CD14-positive monocyte (primary cell): Measurements from ENCODE around the gene HNF4A. TPM values are rescaled to one million over a fixed set of nuclear protein-coding genes. Genes with fewer than 3 reads are reported as not detected.

Source experiments
- DNase-seq, 3 donors: peaks; one replicate each; pipeline ENCODE4 v3.0.0-alpha.2; 2011 to 2022
- H2AFZ ChIP-seq: 2 replicates; pipeline ENCODE4 v1.6.0; 2012; ENCODE audit warnings: mild to moderate bottlenecking, low read depth, low read length, inconsistent platforms; ENCODE audit not compliant: insufficient read depth, poor library complexity, severe bottlenecking
- H3K27ac ChIP-seq, 2 donors: 1 replicate in 1 of 2; 2 replicates in 1 of 2; pipeline ENCODE4 v1.5.1; 2012 to 2013; ENCODE audit warnings: low read length in 2 of 2, control low read depth in 1 of 2, inconsistent platforms in 1 of 2, low read depth in 1 of 2, mild to moderate bottlenecking in 1 of 2
- H3K27me3 ChIP-seq, 2 donors: one replicate each; pipeline versions ENCODE4 v1.6.0 to v1.6.1; 2011 to 2013; ENCODE audit warnings: low read length in 2 of 2; ENCODE audit not compliant: control insufficient read depth in 2 of 2, insufficient read depth in 2 of 2
- H3K36me3 ChIP-seq, 2 donors: replicated peaks in 1 of 2; 1 replicate in 1 of 2; 2 replicates in 1 of 2; pipeline versions ENCODE4 v1.5.1 to v1.6.1; 2012 to 2013; ENCODE audit warnings: low read length in 2 of 2, control low read depth in 1 of 2, inconsistent platforms in 1 of 2, mild to moderate bottlenecking in 1 of 2; ENCODE audit not compliant: insufficient read depth in 2 of 2, control insufficient read depth in 1 of 2
- H3K4me1 ChIP-seq, 2 donors: 1 replicate in 1 of 2; 2 replicates in 1 of 2; pipeline versions ENCODE4 v1.5.1 to v1.6.1; 2012 to 2013; ENCODE audit warnings: low read length in 2 of 2, control low read depth in 1 of 2, inconsistent platforms in 1 of 2, mild to moderate bottlenecking in 1 of 2, moderate library complexity in 1 of 2; ENCODE audit not compliant: insufficient read depth in 2 of 2, control insufficient read depth in 1 of 2
- H3K4me2 ChIP-seq: replicated peaks from 2 replicates; pipeline ENCODE3; 2012; ENCODE audit warnings: low read length, moderate library complexity, mild to moderate bottlenecking; ENCODE audit not compliant: poor library complexity, severe bottlenecking; ENCODE audit errors: extremely low read depth
- H3K4me3 ChIP-seq, 3 experiments: fragments of 200-600 bp in 1 of 3; sonication (generic) in 1 of 3; replicated peaks in 1 of 3; 1 replicate in 2 of 3; 2 replicates in 1 of 3; pipeline ENCODE4 v1.5.1; 2011 to 2013; ENCODE audit warnings: low read length in 3 of 3, mild to moderate bottlenecking in 3 of 3, control low read depth in 2 of 3, low read depth in 2 of 3, inconsistent platforms in 1 of 3, moderate library complexity in 1 of 3
- H3K79me2 ChIP-seq: 2 replicates; pipeline ENCODE4 v1.6.0; 2012; ENCODE audit warnings: mild to moderate bottlenecking, control low read depth, inconsistent platforms, low read length, moderate library complexity; ENCODE audit not compliant: insufficient read depth
- H3K9ac ChIP-seq: 2 replicates; pipeline ENCODE4 v1.6.0; 2017; ENCODE audit warnings: low read length, mild to moderate bottlenecking; ENCODE audit not compliant: insufficient read depth, poor library complexity, severe bottlenecking
- H3K9me3 ChIP-seq, 2 donors: replicated peaks in 1 of 2; 1 replicate in 1 of 2; 2 replicates in 1 of 2; pipeline versions ENCODE4 v1.5.1 to v1.6.1; 2012 to 2013; ENCODE audit warnings: low read length in 2 of 2, control low read depth in 1 of 2; ENCODE audit not compliant: control insufficient read depth in 1 of 2, insufficient read depth in 1 of 2
- H4K20me1 ChIP-seq: 2 replicates; pipeline ENCODE4 v1.6.0; 2012; ENCODE audit warnings: mild to moderate bottlenecking, low read length, control low read depth, moderate library complexity; ENCODE audit not compliant: insufficient read depth
- H3K27ac Mint-ChIP-seq, 7 donors: one replicate each; pipeline ENCODE4 v1.8.0; 2020; ENCODE audit warnings: mild to moderate bottlenecking in 7 of 7, mixed read lengths in 7 of 7, moderate library complexity in 6 of 7, inconsistent platforms in 2 of 7
- H3K27me3 Mint-ChIP-seq, 3 donors: one replicate each; pipeline ENCODE4 v1.8.0; 2021 to 2022; ENCODE audit warnings: low read depth in 3 of 3, mild to moderate bottlenecking in 3 of 3, mixed read lengths in 3 of 3, moderate library complexity in 3 of 3, inconsistent platforms in 1 of 3
- H3K36me3 Mint-ChIP-seq, 2 donors: one replicate each; pipeline ENCODE4 v1.8.0; 2020; ENCODE audit warnings: mixed read lengths in 2 of 2, inconsistent platforms in 1 of 2, mild to moderate bottlenecking in 1 of 2
- H3K4me1 Mint-ChIP-seq: one replicate; pipeline ENCODE4 v1.8.0; 2020; ENCODE audit warnings: mild to moderate bottlenecking, mixed read lengths
- H3K4me3 Mint-ChIP-seq, 2 donors: one replicate each; pipeline ENCODE4 v1.8.0; 2020; ENCODE audit warnings: mild to moderate bottlenecking in 2 of 2, mixed read lengths in 2 of 2, moderate library complexity in 1 of 2
- H3K9me3 Mint-ChIP-seq, 7 donors: one replicate each; pipeline ENCODE4 v1.8.0; 2020 to 2022; ENCODE audit warnings: mixed read lengths in 7 of 7, mild to moderate bottlenecking in 6 of 7, moderate library complexity in 6 of 7, inconsistent platforms in 2 of 7
- WGBS: methylation state at CpG from one replicate; pipeline ENCODE4 v1.1.5; 2013; ENCODE audit warnings: missing lambda C conversion rate; ENCODE audit not compliant: insufficient coverage; 5-methylcytosine and 5-hydroxymethylcytosine counted together
- intact Hi-C, 2 donors: fragments of 100-400 bp; cut with micrococcal nuclease; formaldehyde crosslinking; loops; one replicate each; pipeline versions ENCODE4 v1.15.0 to v1.15.1; 2023
- polyA plus RNA-seq, 3 donors: library from polyadenylated mRNA; depleted of rRNA in 1 of 3; unstranded in 2 of 3; stranded (reverse) in 1 of 3; fragments of 300-500 nt in 2 of 3; fragments of >200 nt in 1 of 3; fragmentation: Illumina TruSeq in 2 of 3; gene quantifications; 1 replicate in 2 of 3; 2 replicates in 1 of 3; pipeline ENCODE4 v1.2.3, GENCODE V29; 2012 to 2021
- TF ChIP-seq, protein P1 (sequence below): fragments of 200-600 bp; IDR thresholded peaks from one replicate; pipeline ENCODE4 v1.8.0; 2022; ENCODE audit warnings: antibody characterized with exemption, mild to moderate bottlenecking

Gene HNF4A
- polyA plus RNA-seq, 3 donors = not detected

DNA sequence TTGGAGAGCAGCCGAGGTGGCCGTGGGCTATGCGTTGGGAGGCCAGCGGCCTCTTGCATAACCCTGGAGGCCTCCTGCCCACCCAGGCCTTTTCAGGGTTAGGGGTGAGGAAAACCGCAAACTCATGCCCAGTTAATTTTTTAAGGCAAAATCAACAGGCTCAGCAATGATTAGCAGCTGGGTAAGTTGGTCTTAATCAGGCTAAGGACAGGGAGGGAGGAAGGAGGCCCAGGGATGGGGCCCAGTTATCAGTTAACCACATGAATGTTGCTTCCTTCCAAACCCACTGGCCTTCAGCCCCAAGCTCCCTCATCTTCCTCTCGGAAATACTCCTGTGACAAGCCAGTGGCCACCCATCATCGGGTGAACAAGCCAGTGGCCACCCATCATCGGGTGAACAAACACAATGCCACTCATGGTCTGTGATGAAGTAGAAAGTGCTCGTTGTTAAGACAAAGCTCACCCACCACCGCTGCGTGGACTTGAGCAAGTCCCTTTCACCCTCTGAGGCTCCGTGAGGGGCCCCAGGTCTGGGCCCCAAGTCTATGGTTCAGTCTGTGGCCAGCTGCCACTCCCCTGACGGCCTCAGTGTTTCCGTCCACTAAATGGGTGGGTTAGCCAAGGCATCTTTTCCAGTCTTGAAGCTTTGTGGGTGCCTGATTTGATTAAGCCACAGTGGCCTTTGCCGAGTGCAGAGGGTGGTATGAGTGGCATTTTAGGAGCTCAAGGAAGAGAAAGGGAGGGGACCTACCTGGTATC, 39.4 kb downstream of the HNF4A start:
- WGBS = 62% methylated on average over 11 of the region's 15 CpGs
- intact Hi-C loops = no loop called here
- H3K36me3 ChIP-seq = no peaks in the 10 kb centered on the region
- no peak overlapping the region for H3K4me3 ChIP-seq
- TF ChIP-seq, protein P1, sequence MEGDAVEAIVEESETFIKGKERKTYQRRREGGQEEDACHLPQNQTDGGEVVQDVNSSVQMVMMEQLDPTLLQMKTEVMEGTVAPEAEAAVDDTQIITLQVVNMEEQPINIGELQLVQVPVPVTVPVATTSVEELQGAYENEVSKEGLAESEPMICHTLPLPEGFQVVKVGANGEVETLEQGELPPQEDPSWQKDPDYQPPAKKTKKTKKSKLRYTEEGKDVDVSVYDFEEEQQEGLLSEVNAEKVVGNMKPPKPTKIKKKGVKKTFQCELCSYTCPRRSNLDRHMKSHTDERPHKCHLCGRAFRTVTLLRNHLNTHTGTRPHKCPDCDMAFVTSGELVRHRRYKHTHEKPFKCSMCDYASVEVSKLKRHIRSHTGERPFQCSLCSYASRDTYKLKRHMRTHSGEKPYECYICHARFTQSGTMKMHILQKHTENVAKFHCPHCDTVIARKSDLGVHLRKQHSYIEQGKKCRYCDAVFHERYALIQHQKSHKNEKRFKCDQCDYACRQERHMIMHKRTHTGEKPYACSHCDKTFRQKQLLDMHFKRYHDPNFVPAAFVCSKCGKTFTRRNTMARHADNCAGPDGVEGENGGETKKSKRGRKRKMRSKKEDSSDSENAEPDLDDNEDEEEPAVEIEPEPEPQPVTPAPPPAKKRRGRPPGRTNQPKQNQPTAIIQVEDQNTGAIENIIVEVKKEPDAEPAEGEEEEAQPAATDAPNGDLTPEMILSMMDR = no peak
- no peak overlapping the region for H3K9ac ChIP-seq
- H3K9me3 Mint-ChIP-seq = peaks cover 0 to 2% (median 0%) of the 10 kb centered on the region in 7 donors
- DNase-seq = no peak
- H3K4me1 ChIP-seq = no peaks in the 10 kb centered on the region
- H3K36me3 Mint-ChIP-seq = no peaks in the 10 kb centered on the region
- no peaks in the 10 kb centered on the region for H3K9me3 ChIP-seq
- H2AFZ ChIP-seq = no peak overlapping the region
- H3K4me3 Mint-ChIP-seq = no peak overlapping the region
- H3K4me1 Mint-ChIP-seq = peaks cover 6% of the 10 kb centered on the region
- H3K27me3 ChIP-seq = no peaks in the 10 kb centered on the region
- no peaks in the 10 kb centered on the region for H3K79me2 ChIP-seq
- no peak overlapping the region for H3K27ac Mint-ChIP-seq
- no peaks in the 10 kb centered on the region for H4K20me1 ChIP-seq
- H3K4me2 ChIP-seq = no peak overlapping the region
- peaks cover 0 to 8% (median 4%) of the 10 kb centered on the region in 3 donors for H3K27me3 Mint-ChIP-seq
- no peak overlapping the region for H3K27ac ChIP-seq

DNA sequence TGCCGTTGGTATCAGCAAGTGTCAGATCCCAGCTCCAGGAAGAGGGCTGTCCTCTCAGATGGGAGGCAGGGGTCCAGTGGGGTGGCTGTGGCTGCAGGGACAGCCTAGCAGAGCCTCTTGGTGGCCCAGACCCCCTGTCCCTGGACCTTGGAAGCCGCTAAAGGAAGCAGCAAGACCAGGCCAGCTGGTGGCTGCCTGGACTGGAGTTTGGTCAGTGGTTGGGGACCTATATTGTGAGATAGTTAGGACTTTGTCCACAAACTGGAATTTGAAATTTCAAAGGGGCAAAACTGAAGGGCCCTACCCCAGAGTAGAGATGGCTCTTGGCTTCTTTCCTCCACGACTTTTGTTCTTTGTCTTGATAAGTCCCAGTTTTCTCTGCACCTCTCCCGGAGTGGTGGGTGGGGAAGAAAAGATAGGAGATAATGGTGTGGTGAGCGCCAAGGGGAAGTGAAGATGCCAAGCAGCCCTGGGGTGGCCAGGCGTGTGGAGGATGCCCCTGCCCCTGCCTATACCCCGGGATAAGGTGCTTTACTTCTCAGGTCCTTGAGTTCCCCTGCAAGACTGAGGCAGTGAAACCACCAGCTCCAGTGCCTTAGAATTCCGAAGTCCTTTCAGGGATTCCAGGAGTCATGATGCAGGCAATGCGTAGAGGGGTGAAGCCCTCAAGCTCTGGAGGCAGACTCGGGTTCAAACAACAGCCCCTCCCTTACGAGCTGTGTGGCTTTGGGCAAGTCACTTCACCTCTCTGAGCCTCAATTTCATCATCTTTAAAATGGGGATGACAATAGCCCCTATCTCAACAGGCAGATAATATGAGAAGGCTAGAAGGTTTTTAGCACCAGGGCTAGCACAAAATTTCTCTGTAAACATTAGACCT, 40.2 kb downstream of the HNF4A start:
- no peak overlapping the region for H3K27ac ChIP-seq
- H2AFZ ChIP-seq = no peak overlapping the region
- H3K4me2 ChIP-seq = no peak overlapping the region
- H3K27me3 Mint-ChIP-seq = peaks cover 0 to 7% (median 3%) of the 10 kb centered on the region in 3 donors
- no peaks in the 10 kb centered on the region for H3K9me3 ChIP-seq
- no peaks in the 10 kb centered on the region for H3K36me3 ChIP-seq
- H3K27ac Mint-ChIP-seq = no peak overlapping the region
- TF ChIP-seq, protein P1 = no peak
- H3K4me3 Mint-ChIP-seq = no peak overlapping the region
- no peaks in the 10 kb centered on the region for H3K79me2 ChIP-seq
- no peaks in the 10 kb centered on the region for H3K27me3 ChIP-seq
- H3K4me3 ChIP-seq = no peak overlapping the region
- H3K9me3 Mint-ChIP-seq = peaks cover 0 to 2% (median 0%) of the 10 kb centered on the region in 7 donors
- H3K9ac ChIP-seq = no peak overlapping the region
- DNase-seq = no peak
- H3K36me3 Mint-ChIP-seq = no peaks in the 10 kb centered on the region
- H4K20me1 ChIP-seq = no peaks in the 10 kb centered on the region
- no peaks in the 10 kb centered on the region for H3K4me1 ChIP-seq
- intact Hi-C loops = no loop called here
- peaks cover 6% of the 10 kb centered on the region for H3K4me1 Mint-ChIP-seq
- 66% methylated on average over 5 of the region's 11 CpGs for WGBS
